ENCODE data around the gene RBP2. TPM values are rescaled to one million over a fixed set of nuclear protein-coding genes. Genes with fewer than 3 reads are reported as not detected.

Gene RBP2
- total and polyA plus RNA-seq, 3 experiments from 2014 or later, result not detected

DNA sequence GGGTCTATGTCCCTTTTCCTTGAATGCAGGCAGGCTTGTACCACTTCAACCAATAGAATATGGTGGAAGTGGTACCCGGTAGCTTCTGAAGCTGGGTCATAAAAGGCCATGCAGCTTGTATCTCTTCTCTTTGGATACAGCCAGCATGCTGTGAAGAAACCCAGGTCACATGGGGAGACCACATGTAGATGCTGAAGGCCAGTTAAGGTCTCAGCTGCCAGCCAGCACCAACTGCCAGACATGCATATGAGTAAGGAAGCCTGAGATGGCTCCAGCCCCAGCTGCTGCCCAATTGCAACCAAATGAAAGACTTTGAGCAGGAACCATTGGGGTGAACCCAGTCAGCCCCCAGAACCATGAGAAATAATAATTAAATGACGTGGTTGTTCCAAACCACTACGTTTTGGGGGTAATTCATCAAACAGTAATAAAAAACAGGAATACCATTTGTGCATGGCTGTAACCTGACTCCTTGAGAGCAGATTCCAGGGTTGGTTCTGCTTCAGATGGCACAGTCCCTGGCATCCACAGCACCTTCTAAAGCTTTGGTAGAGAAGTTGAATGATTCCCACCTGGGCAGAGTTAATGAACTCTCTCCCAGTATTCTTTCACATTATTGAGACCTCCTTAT lies 3.8 kb downstream of the RBP2 start:
- Mint-ChIP-seq H3K9me3 (no peaks in the 10 kb centered on the region), H3K36me3 (peaks cover 0 to 4% (median 0%) of the 10 kb centered on the region in 3 donors), H3K4me3 (no peak overlapping the region), H3K27ac (no peak overlapping the region), H3K27me3 (peaks cover 0 to 3% of the 10 kb centered on the region in 2 donors), H3K4me1 (no peaks in the 10 kb centered on the region)
- POLR2A ChIA-PET, result no interaction called here
- Histone ChIP-seq H3K27me3 (ENCODE audit: insufficient read depth, low read length, poor library complexity, severe bottlenecking) (no peaks in the 10 kb centered on the region), H3K4me3 (ENCODE audit: low read length) (no peak overlapping the region), H3K36me3 (ENCODE audit: insufficient read depth, low read length) (no peaks in the 10 kb centered on the region), H3K27ac (ENCODE audit: low read depth, low read length) (no peak overlapping the region), H3K9me3 (ENCODE audit: low read length) (no peaks in the 10 kb centered on the region), H3K4me1 (ENCODE audit: insufficient read depth, low read length) (no peaks in the 10 kb centered on the region)
- DNase-seq, result no peak
- CTCF ChIA-PET, result no interaction called here

DNA sequence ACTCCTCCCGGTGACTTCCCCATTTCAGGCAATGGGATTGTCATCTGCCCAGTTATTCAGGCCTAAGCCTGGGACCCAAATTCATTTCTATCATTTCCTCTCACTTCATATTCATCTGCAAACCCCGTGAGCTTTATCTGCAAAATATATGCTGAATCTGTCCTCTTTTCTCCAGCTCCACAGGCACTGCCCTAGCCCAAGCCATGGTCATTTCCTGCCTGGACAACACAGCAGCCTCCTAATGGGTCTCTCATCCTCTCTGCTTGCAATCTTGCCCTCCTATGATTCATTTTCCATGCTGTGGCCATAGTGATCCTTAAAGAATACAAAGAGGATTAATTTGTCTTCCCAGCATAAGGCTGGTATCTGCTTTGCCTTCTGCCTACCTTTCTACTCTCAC lies 6.1 kb downstream of the RBP2 start:
- no peak overlapping the region for H3K4me3 Mint-ChIP-seq
- POLR2A ChIA-PET, result no interaction called here
- peaks cover 0 to 4% (median 0%) of the 10 kb centered on the region in 3 donors for H3K36me3 Mint-ChIP-seq
- CTCF ChIA-PET, result no interaction called here
- peaks cover 0 to 5% of the 10 kb centered on the region in 2 donors for H3K27me3 Mint-ChIP-seq
- H3K9me3 Mint-ChIP-seq, result no peaks in the 10 kb centered on the region
- DNase-seq, result no peak
- H3K9me3 ChIP-seq (ENCODE audit: low read length), result no peaks in the 10 kb centered on the region
- no peaks in the 10 kb centered on the region for H3K4me1 Mint-ChIP-seq
- H3K36me3 ChIP-seq (ENCODE audit: insufficient read depth, low read length), result no peaks in the 10 kb centered on the region
- no peaks in the 10 kb centered on the region for H3K4me1 ChIP-seq (ENCODE audit: insufficient read depth, low read length)
- H3K27me3 ChIP-seq (ENCODE audit: insufficient read depth, low read length, poor library complexity, severe bottlenecking), result no peaks in the 10 kb centered on the region
- H3K4me3 ChIP-seq (ENCODE audit: low read length), result no peak overlapping the region
- no peak overlapping the region for H3K27ac Mint-ChIP-seq
- no peak overlapping the region for H3K27ac ChIP-seq (ENCODE audit: low read depth, low read length)

GRCh38 chr3:139468399-139468798 lies 7.9 kb downstream of the RBP2 start:
- Histone ChIP-seq H3K9me3 (ENCODE audit: low read length) (no peaks in the 10 kb centered on the region), H3K27me3 (ENCODE audit: insufficient read depth, low read length, poor library complexity, severe bottlenecking) (no peaks in the 10 kb centered on the region), H3K27ac (ENCODE audit: low read depth, low read length) (no peak overlapping the region), H3K36me3 (ENCODE audit: insufficient read depth, low read length) (no peaks in the 10 kb centered on the region), H3K4me3 (ENCODE audit: low read length) (no peak overlapping the region), H3K4me1 (ENCODE audit: insufficient read depth, low read length) (no peaks in the 10 kb centered on the region)
- Mint-ChIP-seq H3K4me1 (no peaks in the 10 kb centered on the region), H3K27ac (no peak overlapping the region), H3K4me3 (no peak overlapping the region), H3K36me3 (no peaks in the 10 kb centered on the region), H3K27me3 (peaks cover 0 to 5% of the 10 kb centered on the region in 2 donors), H3K9me3 (no peaks in the 10 kb centered on the region)
- ChIA-PET CTCF (no interaction called here), POLR2A (no interaction called here)
- no peak for DNase-seq

- Mint-ChIP-seq H3K4me3 (no peak overlapping the region), H3K27ac (no peak overlapping the region), H3K4me1 (no peaks in the 10 kb centered on the region), H3K9me3 (peaks cover 0 to 2% (median 0%) of the 10 kb centered on the region in 5 donors), H3K36me3 (no peaks in the 10 kb centered on the region), H3K27me3 (peaks cover 0 to 10% of the 10 kb centered on the region in 2 donors)
- no peak overlapping the region for H3K27ac ChIP-seq (ENCODE audit: low read depth, low read length)
- H3K36me3 ChIP-seq (ENCODE audit: insufficient read depth, low read length), result no peaks in the 10 kb centered on the region
- no peak for DNase-seq
- CTCF ChIA-PET, result interaction anchor here (1.3 kb wide), 1 partner anchor 12 kb away, joined by 3 read pairs; no protein-coding TSS in a partner anchor
- no peaks in the 10 kb centered on the region for H3K27me3 ChIP-seq (ENCODE audit: insufficient read depth, low read length, poor library complexity, severe bottlenecking)
- H3K9me3 ChIP-seq (ENCODE audit: low read length), result no peaks in the 10 kb centered on the region
- POLR2A ChIA-PET, result no interaction called here
- H3K4me3 ChIP-seq (ENCODE audit: low read length), result no peak overlapping the region
- H3K4me1 ChIP-seq (ENCODE audit: insufficient read depth, low read length), result no peaks in the 10 kb centered on the region
Observed at GRCh38 chr3:139466360-139466759, 10.0 kb downstream of the RBP2 start.

DNA sequence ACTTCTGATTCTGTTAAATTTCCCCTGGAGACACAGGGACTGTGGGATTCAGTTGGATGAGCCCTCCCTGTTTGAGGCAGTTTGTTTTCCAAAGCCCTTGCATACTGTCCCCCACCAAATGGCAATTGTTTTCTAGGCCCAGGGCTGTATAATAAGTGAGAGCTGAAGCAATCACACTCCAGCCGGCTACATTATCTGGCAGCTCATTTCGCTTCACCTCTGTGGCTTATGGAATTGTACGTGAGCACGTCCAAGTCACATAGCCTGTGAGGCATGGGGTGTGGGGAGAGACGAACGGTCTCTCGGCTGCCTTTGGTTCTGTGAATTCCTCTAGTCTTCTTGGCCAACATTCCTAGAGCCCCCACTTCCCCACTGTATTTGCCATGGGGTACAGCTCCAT lies 10.7 kb downstream of the RBP2 start:
- Histone ChIP-seq H3K27ac (ENCODE audit: low read depth, low read length) (no peak overlapping the region), H3K9me3 (ENCODE audit: low read length) (no peaks in the 10 kb centered on the region), H3K27me3 (ENCODE audit: insufficient read depth, low read length, poor library complexity, severe bottlenecking) (no peaks in the 10 kb centered on the region), H3K4me1 (ENCODE audit: insufficient read depth, low read length) (no peaks in the 10 kb centered on the region), H3K4me3 (ENCODE audit: low read length) (no peak overlapping the region), H3K36me3 (ENCODE audit: insufficient read depth, low read length) (no peaks in the 10 kb centered on the region)
- H3K36me3 Mint-ChIP-seq, result no peaks in the 10 kb centered on the region
- H3K27ac Mint-ChIP-seq, result peak overlapping the region in 1 of 8 donors; percentile 68
- no peak for DNase-seq
- POLR2A ChIA-PET, result no interaction called here
- CTCF ChIA-PET, result interaction anchor here (1.3 kb wide), 1 partner anchor 13 kb away, joined by 3 read pairs; no protein-coding TSS in a partner anchor
- H3K27me3 Mint-ChIP-seq, result peaks cover 0 to 10% of the 10 kb centered on the region in 2 donors
- H3K9me3 Mint-ChIP-seq, result peaks cover 0 to 2% (median 0%) of the 10 kb centered on the region in 5 donors
- no peaks in the 10 kb centered on the region for H3K4me1 Mint-ChIP-seq
- H3K4me3 Mint-ChIP-seq, result no peak overlapping the region

GRCh38 chr3:139463466-139463865 lies 12.8 kb downstream of the RBP2 start:
- no peaks in the 10 kb centered on the region for H3K4me1 ChIP-seq (ENCODE audit: insufficient read depth, low read length)
- no peaks in the 10 kb centered on the region for H3K27me3 ChIP-seq (ENCODE audit: insufficient read depth, low read length, poor library complexity, severe bottlenecking)
- no peak overlapping the region for H3K4me3 ChIP-seq (ENCODE audit: low read length)
- Mint-ChIP-seq H3K36me3 (no peaks in the 10 kb centered on the region), H3K27me3 (peaks cover 0 to 7% of the 10 kb centered on the region in 2 donors), H3K27ac (no peak overlapping the region), H3K9me3 (peaks cover 0 to 2% (median 0%) of the 10 kb centered on the region in 5 donors), H3K4me1 (no peaks in the 10 kb centered on the region), H3K4me3 (no peak overlapping the region)
- POLR2A ChIA-PET, result no interaction called here
- H3K36me3 ChIP-seq (ENCODE audit: insufficient read depth, low read length), result no peaks in the 10 kb centered on the region
- H3K27ac ChIP-seq (ENCODE audit: low read depth, low read length), result no peak overlapping the region
- CTCF ChIA-PET, result no interaction called here
- no peaks in the 10 kb centered on the region for H3K9me3 ChIP-seq (ENCODE audit: low read length)
- no peak for DNase-seq

DNA sequence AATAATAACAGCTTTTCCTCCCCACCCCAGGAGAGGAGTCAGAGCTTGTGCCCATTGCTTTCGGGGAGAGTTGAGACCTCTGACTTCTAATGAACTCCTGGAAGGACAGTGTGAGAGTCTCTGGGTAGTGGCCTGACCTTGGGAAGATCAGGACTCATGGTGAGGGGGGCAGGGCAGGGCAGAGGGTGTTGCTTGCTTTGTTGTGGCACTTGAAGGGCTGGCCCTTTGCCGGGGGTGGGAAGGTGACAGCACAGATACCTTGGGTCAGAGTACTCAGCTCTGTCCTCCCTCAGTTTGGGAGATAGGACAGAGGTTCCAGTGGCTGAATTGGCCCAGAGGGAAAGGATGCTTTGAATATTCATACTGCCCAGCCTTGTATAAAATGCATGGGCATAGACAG lies 15.8 kb downstream of the RBP2 start:
- Mint-ChIP-seq H3K36me3 (no peaks in the 10 kb centered on the region), H3K27ac (no peak overlapping the region), H3K4me1 (no peaks in the 10 kb centered on the region), H3K9me3 (peaks cover 0 to 2% (median 0%) of the 10 kb centered on the region in 5 donors), H3K4me3 (no peak overlapping the region), H3K27me3 (peaks cover 0 to 5% of the 10 kb centered on the region in 2 donors)
- Histone ChIP-seq H3K27me3 (ENCODE audit: insufficient read depth, low read length, poor library complexity, severe bottlenecking) (no peaks in the 10 kb centered on the region), H3K9me3 (ENCODE audit: low read length) (no peaks in the 10 kb centered on the region), H3K27ac (ENCODE audit: low read depth, low read length) (no peak overlapping the region), H3K36me3 (ENCODE audit: insufficient read depth, low read length) (no peaks in the 10 kb centered on the region), H3K4me1 (ENCODE audit: insufficient read depth, low read length) (no peaks in the 10 kb centered on the region), H3K4me3 (ENCODE audit: low read length) (no peak overlapping the region)
- CTCF ChIA-PET, result no interaction called here
- DNase-seq, result no peak
- POLR2A ChIA-PET, result no interaction called here

GRCh38 chr3:139460076-139460475 lies 16.2 kb downstream of the RBP2 start:
- no peak overlapping the region for H3K4me3 ChIP-seq (ENCODE audit: low read length)
- Mint-ChIP-seq H3K4me1 (no peaks in the 10 kb centered on the region), H3K27ac (no peak overlapping the region), H3K36me3 (no peaks in the 10 kb centered on the region), H3K9me3 (peaks cover 0 to 2% (median 0%) of the 10 kb centered on the region in 5 donors), H3K4me3 (no peak overlapping the region), H3K27me3 (peaks cover 0 to 5% of the 10 kb centered on the region in 2 donors)
- no peaks in the 10 kb centered on the region for H3K4me1 ChIP-seq (ENCODE audit: insufficient read depth, low read length)
- no peaks in the 10 kb centered on the region for H3K27me3 ChIP-seq (ENCODE audit: insufficient read depth, low read length, poor library complexity, severe bottlenecking)
- ChIA-PET CTCF (no interaction called here), POLR2A (no interaction called here)
- DNase-seq, result no peak
- no peaks in the 10 kb centered on the region for H3K36me3 ChIP-seq (ENCODE audit: insufficient read depth, low read length)
- H3K9me3 ChIP-seq (ENCODE audit: low read length), result no peaks in the 10 kb centered on the region
- H3K27ac ChIP-seq (ENCODE audit: low read depth, low read length), result no peak overlapping the region

Data from CD8-positive, alpha-beta memory T cell (primary cell).